ENCODE data around the gene EIF4E2. TPM values are rescaled to one million over a fixed set of nuclear protein-coding genes. Genes with fewer than 3 reads are reported as not detected.
"Not testable (repeated sequence)": the region's sequence is repeated elsewhere in the genome, so short reads cannot be mapped to it uniquely, and the experiment has no call there.

EIF4E2 gene
- total RNA-seq, 3 donors from 2014 or later = 31.6 to 57.4 (median 36.1) TPM

- TF ChIP-seq POLR2AphosphoS5 (IDR thresholded peaks at IDR 0.05) = no peak
- TF ChIP-seq POLR2A (IDR thresholded peaks at IDR 0.05) = no peak
- no peak for TF ChIP-seq CTCF (IDR thresholded peaks at IDR 0.05)
- no peaks in the 10 kb centered on the region for H3K36me3 ChIP-seq
- intact Hi-C loops (cut with DNase I; ENCODE audit: low total_unique reads) = no loop called here
- H3K27me3 ChIP-seq = no peaks in the 10 kb centered on the region
- H3K9me3 ChIP-seq = no peaks in the 10 kb centered on the region
- DNase-seq (ENCODE audit: low spot score in 2 of 2) = no peak
- no peaks in the 10 kb centered on the region for H3K4me1 ChIP-seq
- H3K27ac ChIP-seq = no peak overlapping the region
- no peak overlapping the region for H3K4me3 ChIP-seq
Measured at GRCh38 chr2:232563580-232563979, 13.1 kb downstream of the EIF4E2 start.

- no peaks in the 10 kb centered on the region for H3K36me3 ChIP-seq
Measured at GRCh38 chr2:232567721-232568120, 17.2 kb downstream of the EIF4E2 start.

GRCh38 chr2:232568161-232568560, 17.7 kb downstream of the EIF4E2 start:
- DNase-seq (ENCODE audit: low spot score in 2 of 2) = no peak
- TF ChIP-seq CTCF (IDR thresholded peaks at IDR 0.05) = no peak
- no peak for TF ChIP-seq POLR2AphosphoS5 (IDR thresholded peaks at IDR 0.05)
- TF ChIP-seq POLR2A (IDR thresholded peaks at IDR 0.05) = no peak
- Histone ChIP-seq H3K9me3 (no peaks in the 10 kb centered on the region), H3K4me3 (no peak overlapping the region), H3K27me3 (no peaks in the 10 kb centered on the region), H3K27ac (no peak overlapping the region), H3K36me3 (no peaks in the 10 kb centered on the region), H3K4me1 (no peaks in the 10 kb centered on the region)
- intact Hi-C loops (cut with DNase I; ENCODE audit: low total_unique reads) = no loop called here

More at GRCh38 chr2:232567721-232568120, 17.2 kb downstream of the EIF4E2 start:
- intact Hi-C loops (cut with DNase I; ENCODE audit: low total_unique reads) = no loop called here
- no peak for TF ChIP-seq POLR2AphosphoS5 (IDR thresholded peaks at IDR 0.05)
- TF ChIP-seq CTCF (IDR thresholded peaks at IDR 0.05) = no peak
- no peak for TF ChIP-seq POLR2A (IDR thresholded peaks at IDR 0.05)
- H3K4me1 ChIP-seq = no peaks in the 10 kb centered on the region
- H3K9me3 ChIP-seq = no peaks in the 10 kb centered on the region
- DNase-seq (ENCODE audit: low spot score in 2 of 2) = no peak
- H3K27me3 ChIP-seq = no peaks in the 10 kb centered on the region
- no peak overlapping the region for H3K27ac ChIP-seq
- H3K4me3 ChIP-seq = no peak overlapping the region

- Histone ChIP-seq H3K4me1 (no peaks in the 10 kb centered on the region), H3K36me3 (no peaks in the 10 kb centered on the region)
- intact Hi-C loops (cut with DNase I; ENCODE audit: low total_unique reads) = no loop called here
Measured at GRCh38 chr2:232569541-232569940, 19.1 kb downstream of the EIF4E2 start.

GRCh38 chr2:232570481-232570880, 20.0 kb downstream of the EIF4E2 start:
- H3K27me3 ChIP-seq; DNase-seq (ENCODE audit: low spot score in 2 of 2); H3K27ac ChIP-seq; H3K36me3 ChIP-seq; intact Hi-C loops (cut with DNase I; ENCODE audit: low total_unique reads); H3K4me3 ChIP-seq; H3K9me3 ChIP-seq; H3K4me1 ChIP-seq: not testable (repeated sequence)

More at GRCh38 chr2:232569541-232569940, 19.1 kb downstream of the EIF4E2 start:
- TF ChIP-seq CTCF (IDR thresholded peaks at IDR 0.05) (no peak), POLR2AphosphoS5 (IDR thresholded peaks at IDR 0.05) (no peak), POLR2A (IDR thresholded peaks at IDR 0.05) (no peak)
- Histone ChIP-seq H3K27me3 (no peaks in the 10 kb centered on the region), H3K4me3 (no peak overlapping the region), H3K9me3 (no peaks in the 10 kb centered on the region), H3K27ac (no peak overlapping the region)
- DNase-seq (ENCODE audit: low spot score in 2 of 2) = no peak

GRCh38 chr2:232571026-232571474, 20.6 kb downstream of the EIF4E2 start:
- Histone ChIP-seq H3K27ac (no peak overlapping the region), H3K27me3 (no peaks in the 10 kb centered on the region), H3K9me3 (no peaks in the 10 kb centered on the region), H3K36me3 (no peaks in the 10 kb centered on the region), H3K4me3 (no peak overlapping the region), H3K4me1 (no peaks in the 10 kb centered on the region)
- intact Hi-C loops (cut with DNase I; ENCODE audit: low total_unique reads) = no loop called here
- DNase-seq (ENCODE audit: low spot score in 2 of 2) = no peak
- TF ChIP-seq POLR2AphosphoS5 (IDR thresholded peaks at IDR 0.05) (no peak), POLR2A (IDR thresholded peaks at IDR 0.05) (no peak), CTCF (IDR thresholded peaks at IDR 0.05) (no peak)

Measured in breast epithelium (tissue), 4 donors.